Activated gamma-delta T cell treated with anti-CD3 and anti-CD28 coated beads, Interleukin-2, amount 50 U/mL, for 16 hours (primary cell): ENCODE measurements around the gene DCTPP1.
A peak's percentile ranks its signal among the peaks of the same experiment; 100 is the strongest.
"Not testable (repeated sequence)": the region's sequence is repeated elsewhere in the genome, so short reads cannot be mapped to it uniquely, and the experiment has no call there.

ENCODE experiments used
- DNase-seq: peaks from one replicate; pipeline ENCODE4 v3.0.0-alpha.2; 2020; ENCODE audit warnings: low read depth

DCTPP1 gene

DNA sequence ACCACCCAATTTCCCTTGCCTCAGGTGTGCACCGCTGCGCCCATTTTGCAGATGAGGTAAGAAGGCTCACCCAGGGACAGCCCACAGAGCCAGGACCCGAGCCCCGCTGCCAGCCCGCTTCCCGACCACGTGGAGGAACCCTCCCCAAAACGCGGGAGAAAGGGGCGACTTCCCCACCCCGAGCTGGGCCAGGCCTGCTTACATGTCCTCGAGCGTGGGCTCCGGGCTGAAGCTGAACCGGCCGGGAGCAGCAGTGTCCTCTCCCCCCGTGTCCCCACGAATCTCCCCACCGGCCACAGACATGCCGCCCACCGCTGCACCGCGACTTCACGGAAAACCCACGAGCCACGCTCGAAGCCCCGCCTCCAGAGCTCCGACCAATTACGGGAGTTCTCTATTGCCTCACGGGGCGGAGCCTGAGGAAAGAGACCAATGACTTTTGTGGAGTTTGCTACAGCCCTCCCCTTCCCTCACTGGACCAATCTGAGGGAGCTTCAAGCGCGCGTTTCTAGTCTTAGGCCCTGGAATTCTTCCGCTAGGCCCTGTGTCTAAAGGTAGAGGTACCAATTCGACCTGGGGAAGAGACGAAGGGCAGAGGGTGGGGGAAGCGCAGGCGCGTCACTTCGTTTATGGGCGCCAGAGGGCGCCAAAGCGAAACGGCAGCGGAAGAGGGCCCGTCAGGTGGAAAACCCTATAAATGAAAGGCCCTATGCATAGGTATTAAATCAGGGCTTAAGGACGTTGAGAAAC lies at the start of gene DCTPP1:
DCTPP1 (minus strand) TSS at position 353 of the 750 bp plus-strand sequence; CDS start at position 303, 50 bp downstream.
- DNase-seq = peak; percentile 90

DNA sequence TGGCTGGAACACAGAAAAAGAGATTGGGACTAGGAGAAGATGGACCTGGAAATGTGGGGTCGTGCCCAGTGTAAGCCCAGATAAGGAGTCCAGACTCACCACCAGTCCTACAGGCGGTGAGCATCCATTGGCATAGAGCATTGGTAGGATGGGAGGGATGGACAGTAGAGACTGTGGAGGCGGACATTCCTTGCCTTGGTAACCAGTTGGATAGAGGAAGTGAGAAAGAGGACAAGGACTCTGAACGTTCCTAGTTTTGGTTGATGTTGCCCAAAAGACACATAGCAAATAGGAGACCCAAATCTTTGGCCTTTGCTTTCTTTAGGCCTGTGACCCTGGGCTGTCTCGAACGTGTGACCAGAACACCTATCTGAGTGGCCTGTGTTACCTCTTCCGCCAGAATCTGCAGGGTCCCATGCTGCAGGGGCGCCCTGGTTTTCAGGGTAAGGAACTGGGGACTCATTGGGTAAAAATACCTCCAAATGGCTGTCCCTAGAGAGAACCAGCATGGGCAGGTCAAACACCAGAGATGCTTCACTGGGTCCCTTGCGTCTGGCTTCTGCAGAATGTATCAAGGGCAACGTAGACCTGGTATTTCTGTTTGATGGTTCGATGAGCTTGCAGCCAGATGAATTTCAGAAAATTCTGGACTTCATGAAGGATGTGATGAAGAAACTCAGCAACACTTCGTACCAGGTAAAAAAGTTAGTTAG lies 49.1 kb upstream of the DCTPP1 start:
- no peak for DNase-seq

DNA sequence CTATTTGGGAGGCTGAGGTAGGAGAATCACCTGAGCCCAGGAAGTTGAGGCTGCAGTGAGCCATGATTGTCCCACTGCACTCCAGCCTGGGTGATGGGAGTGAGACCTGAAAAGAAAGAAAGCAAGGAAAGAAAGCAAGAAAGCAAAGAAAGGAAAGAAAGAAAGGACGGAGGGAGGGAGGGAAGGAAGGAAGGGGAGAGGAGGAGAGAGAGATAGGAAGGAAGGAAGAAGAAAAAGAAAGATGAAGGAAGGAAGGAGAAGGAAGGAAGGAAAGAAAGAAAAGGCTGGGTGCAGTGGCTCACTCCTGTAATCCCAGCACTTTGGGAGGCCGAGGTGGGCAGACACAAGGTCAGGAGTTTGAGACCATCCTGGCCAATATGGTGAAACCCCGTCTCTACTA lies 47.9 kb upstream of the DCTPP1 start:
- not testable (repeated sequence) for DNase-seq

DNA sequence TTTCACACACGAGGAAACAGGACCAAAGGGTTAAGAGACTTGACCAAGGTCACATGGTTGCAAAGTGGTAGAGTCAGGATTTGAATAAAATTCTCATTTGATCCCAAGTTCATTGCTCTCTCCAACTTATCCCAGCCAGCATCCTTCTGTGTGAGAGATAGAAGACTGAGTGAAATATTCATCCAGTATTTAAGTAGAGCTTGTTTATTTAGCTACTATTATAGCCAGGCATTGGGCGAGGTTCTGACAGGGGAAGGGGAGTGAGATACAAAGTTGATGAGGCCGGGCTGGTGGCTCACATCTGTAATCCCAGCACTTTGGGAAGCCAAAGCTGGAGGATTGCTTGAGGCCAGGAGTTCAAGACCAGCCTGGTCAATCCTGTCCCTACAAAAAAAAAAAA lies 47.2 kb upstream of the DCTPP1 start:
- DNase-seq = no peak

DNA sequence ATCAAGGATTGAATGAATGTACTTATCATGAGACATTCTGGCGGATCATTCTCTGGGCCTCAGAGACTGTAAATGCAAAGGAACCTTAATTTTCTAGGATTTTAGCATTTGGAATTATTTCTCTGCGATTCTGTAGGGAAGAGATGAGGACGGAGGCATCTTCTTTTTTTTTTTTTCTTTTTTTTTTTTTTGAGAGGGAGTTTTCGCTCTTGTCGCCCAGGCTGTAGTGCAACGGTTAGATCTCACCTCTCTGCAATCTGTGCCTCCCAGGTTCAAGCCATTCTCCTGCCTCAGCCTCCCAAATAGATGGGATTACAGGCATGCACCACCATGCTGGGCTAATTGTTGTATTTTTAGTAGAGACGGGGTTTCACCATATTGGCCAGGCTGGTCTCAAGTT lies 44.9 kb upstream of the DCTPP1 start:
- DNase-seq = no peak

DNA sequence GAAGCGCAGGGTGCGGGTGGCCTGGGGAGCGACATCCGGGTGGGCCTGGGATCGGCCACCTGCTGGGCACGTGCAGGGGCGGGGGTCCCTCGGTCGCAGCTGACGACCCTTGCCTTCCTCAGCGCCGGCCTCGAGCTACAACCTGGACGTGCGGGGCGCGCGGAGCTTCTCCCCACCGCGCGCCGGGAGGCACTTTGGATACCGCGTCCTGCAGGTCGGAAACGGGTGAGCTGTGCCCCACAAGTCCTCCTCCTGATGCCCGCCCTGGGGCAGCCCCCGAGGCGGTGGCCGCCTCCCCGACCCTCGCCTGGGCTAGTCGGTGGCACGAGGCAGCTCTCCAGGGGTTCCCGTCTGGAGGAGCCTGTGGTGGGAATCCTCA lies 44.2 kb upstream of the DCTPP1 start:
- no peak for DNase-seq

DNA sequence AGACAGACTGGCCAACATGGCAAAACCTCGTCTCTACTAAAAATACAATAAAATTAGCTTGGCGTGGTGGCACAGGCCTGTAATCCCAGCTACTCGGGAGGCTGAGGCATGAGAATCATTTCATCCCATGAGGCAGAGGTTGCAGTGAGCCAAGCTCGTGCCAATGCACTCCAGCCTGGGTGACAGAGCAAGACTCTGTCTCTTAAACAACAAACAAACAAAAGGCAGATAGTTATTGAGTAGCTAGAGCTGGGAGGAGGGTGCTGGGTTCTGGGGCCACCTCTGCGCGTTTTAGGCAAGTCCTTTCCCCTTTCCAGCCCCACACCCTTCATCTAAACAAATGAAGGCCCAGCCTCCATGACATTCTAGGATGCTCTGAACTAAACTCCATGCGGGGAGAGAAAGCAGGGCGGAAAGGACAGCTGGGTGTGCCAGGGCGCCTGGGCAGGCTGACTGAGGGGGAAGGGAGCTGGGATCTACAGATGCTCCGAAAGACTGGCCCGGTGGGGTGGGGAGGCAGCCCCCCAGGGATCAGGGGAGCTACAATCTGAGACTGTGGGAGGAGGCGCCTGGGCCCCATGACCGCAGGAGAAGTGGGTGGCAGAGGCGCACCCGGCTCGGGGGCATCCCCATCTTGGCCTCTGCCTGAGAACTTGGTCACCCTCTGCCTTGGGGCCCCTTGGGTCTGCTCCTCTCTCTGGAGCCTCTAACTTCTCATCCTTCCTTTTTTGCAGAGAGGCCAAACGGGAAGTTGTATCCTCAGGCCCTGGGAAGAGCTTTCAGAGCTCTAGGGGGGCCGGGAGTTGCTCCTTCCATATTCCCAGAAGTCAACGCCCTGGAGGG lies 43.6 kb upstream of the DCTPP1 start:
- DNase-seq = peak; percentile 57

DNA sequence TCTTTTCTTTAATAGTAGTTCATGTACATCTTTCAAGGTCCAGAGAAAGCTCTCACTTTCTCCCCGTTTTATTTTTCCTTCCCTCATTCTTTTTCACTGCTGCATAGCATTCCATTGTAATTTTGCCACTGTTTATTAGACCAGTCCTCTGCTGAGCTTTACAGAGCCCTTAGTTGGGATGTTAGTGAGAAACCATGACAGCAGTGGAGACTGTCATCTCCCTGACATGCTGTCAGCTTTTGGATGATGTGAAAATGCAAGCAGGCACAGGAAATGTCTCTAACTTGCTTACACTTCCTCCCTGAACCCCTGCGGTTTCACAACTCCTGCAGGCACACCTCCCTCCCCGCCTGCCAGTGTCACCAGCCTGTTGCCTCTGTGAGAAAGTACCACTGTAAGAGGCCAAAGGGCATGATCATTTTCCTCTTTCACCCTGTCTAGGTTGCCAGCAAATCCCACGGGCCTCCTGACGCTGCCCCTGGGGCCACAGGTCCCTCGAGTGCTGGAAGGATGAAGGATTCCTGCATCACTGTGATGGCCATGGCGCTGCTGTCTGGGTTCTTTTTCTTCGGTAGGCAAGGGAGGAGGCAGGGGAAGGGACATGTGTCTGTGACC lies 42.6 kb upstream of the DCTPP1 start, which contains the start of gene ITGAL:
ITGAL (plus strand) TSS at position 415 of the 615 bp plus-strand sequence; CDS start at position 511, 96 bp downstream.
- peak; percentile 81 for DNase-seq

DNA sequence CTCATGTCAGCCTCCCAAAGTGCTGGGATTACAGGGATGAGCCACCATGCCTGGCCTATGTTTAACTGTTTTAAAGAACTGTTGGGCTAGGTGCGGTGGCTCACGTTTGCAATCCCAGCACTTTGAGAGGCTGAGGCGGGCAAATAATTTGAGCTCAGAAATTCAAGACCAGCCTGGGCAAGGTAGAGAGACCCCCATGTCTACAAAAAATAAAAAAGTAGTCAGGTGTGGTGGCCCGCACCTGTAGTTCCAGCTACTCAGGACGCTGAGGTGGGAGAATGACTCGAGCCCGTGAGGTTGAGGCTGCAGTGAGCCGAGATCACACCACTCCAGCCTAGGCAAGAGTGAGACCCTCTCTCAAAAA lies 40.8 kb upstream of the DCTPP1 start:
- no peak for DNase-seq

DNA sequence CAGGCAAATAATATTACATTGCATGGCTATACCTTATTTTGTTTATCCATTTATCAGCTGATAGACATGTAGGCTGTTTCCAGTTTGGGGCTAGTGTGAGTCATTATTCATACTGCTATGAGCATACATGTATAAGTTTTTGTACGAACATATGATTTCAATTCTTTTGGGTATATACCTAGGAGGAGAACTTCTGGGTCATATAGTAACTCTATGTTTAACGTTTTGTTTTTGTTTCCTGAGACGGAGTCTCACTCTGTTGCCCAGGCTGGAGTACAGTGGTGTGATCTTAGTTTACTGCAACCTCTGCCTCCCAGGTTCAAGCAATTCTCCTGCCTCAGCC lies 40.3 kb upstream of the DCTPP1 start:
- no peak for DNase-seq

DNA sequence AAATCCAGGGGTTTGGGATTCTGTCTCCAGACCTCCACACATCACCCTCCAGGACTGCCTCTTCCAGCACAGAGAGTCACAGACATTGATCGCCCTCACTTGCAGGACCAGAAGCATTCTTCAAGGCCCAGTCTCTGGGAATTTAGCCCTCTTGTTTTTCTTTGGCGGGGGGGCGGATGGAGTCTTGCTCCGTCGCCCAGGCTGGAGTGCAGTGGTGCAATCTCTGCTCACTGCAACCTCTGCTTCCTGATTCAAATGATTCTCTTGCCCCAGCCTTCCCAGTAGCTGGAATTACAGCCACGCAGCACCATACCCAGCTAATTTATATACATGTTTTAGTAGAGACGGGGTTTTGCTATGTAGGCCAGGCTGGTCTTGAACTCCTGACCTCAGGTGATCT lies 34.2 kb upstream of the DCTPP1 start:
- DNase-seq = no peak

DNA sequence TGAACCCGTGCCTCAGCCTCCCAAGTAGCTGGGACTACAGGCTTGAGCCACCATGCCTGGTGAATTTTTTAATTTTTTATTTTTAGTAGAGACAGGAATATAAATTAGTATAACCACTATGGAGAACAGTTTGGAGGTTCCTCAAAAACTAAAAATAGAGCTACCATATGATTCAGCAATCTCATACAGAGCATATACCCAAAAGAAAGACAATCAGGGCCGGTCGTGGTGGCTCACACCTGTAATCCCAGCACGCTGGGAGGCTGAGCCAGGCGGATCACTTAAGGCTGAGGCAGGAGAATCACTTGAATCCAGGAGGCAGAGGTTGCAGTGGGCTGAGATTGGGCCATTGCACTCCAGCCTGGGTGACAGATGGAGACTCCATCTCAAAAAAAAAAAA lies 31.6 kb upstream of the DCTPP1 start:
- not testable (repeated sequence) for DNase-seq

DNA sequence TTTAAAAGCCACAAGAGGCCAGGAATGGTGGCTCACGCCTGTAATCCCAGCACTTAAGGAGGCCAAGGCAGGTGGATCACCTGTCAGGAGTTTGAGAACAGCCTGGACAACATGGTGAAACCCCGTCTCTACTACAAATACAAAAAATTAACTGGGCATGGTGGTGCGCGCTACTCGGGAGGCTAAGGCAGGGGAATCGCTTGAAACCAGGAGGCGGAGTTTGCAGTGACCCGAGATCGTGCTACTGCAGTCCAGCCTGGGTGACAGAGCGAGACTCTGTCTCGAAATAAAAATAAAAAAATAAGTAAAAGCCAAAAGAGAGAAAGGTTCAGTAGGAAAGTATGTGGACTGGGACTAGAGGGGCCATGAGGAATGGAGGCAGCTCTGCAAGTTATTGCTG lies 29.6 kb upstream of the DCTPP1 start:
- no peak for DNase-seq

DNA sequence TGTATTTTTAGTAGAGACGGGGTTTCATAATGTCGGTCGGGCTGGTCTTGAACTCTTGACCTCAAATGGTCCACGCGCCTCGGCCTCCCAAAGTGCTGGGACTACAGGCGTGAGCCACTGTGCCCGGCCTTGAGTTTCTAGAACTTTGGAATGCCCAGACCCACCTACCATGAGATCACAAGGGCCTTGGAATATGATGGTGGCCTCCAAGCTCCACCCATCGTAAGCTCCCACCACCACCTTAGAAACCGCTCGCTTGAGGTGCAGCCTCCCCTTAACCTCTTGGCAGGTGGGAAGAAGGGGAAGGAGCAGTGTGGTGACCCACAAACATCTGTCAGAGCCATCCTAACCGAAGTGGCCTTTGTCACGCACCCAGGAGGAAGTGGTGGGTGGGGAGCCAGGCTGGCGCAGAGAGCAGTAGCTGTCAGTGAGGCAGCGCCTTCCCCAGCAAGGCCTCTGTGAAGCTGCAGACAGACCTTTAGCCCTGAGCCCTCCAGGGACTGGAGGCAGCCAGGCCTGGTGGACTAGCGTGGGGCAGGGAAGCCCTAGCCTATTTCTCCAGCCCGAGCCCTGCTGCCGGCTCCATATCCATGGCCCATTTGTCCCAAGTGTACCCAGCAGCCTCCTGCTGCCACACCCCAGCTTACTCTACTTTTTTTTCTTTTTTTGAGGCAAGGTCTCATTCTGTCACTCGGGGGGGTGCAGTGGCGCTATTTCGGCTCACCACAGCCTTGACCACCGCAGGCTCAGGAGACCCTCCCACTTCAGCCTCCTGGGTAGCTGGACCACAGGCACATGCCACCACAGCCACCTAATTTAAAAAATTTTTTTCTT lies 28.9 kb upstream of the DCTPP1 start:
- peak; percentile 82 for DNase-seq

DNA sequence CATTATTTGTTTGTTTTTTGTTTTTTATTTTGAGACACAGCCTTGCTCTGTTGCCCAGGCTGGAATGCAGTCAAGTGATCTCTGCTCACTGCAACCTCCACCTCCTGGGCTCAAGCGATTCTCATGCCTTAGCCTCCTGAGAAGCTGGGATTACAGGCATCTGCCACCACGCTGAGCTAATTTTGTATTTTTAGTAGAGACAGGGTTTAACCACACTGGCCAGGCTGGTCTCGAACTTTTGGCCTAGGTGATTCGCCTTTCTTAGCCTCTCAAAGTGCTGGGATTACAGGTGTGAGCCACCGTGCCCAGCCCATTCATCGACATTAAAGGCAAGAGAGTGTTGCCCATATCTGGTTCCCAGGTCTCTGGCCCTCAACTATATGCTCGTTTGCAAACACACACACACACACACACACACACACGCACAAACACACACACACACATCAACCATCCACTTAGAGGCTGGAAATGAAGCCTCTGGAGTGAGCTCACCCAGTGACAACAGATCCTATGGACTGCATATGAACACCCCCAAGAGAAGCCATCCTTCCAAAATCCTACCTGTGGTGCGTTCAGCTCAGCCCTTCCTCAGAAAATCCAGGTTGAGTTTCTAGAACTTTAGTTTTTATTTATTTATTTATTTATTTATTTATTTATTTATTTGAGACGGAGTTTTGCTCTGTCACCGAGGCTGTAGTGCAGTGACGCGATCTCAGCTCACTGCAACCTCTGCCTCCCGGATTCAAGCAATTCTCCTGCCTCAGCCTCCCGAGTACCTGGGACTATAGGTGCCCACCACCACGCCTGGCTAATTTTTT lies 28.1 kb upstream of the DCTPP1 start:
- DNase-seq = no peak

DNA sequence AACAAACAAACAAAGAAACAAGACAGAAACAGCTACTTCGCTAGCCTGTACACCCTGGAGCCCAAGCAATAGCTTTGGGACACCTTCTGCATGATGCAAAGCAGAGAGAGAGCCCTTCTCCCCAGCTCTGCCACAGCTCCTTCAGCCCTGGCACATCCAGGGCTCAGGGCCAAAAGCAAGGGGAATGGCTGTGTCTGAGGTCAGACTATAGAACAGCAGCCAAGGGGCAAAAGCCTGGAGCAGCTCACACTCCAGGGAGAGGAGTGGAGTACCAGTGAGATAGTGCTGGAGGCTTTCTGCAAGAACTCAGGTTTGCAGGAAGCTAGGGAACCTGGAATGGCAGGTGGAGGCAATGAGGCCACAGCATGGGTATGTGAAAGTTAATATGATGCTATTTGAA lies 27.4 kb upstream of the DCTPP1 start:
- DNase-seq = no peak

DNA sequence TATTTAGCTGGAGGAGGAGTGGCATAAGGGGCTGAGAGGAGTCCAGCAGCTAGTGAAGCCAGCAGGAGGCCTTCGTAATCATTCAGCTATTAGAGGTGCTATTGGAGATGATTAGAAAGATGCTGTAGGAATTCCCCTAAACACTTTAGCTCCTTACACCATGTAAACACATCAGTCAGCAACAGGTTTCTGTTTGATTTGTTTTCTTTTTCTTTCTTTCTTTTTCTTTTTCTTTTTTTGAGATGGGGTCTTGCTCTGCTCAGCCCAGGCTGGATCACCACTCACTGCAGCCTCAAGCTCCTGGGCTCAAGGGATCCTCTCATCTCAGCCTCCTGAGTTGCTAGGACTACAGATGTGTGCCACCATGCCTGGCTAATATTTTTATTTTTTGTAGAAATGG lies 26.5 kb upstream of the DCTPP1 start:
- DNase-seq = no peak

DNA sequence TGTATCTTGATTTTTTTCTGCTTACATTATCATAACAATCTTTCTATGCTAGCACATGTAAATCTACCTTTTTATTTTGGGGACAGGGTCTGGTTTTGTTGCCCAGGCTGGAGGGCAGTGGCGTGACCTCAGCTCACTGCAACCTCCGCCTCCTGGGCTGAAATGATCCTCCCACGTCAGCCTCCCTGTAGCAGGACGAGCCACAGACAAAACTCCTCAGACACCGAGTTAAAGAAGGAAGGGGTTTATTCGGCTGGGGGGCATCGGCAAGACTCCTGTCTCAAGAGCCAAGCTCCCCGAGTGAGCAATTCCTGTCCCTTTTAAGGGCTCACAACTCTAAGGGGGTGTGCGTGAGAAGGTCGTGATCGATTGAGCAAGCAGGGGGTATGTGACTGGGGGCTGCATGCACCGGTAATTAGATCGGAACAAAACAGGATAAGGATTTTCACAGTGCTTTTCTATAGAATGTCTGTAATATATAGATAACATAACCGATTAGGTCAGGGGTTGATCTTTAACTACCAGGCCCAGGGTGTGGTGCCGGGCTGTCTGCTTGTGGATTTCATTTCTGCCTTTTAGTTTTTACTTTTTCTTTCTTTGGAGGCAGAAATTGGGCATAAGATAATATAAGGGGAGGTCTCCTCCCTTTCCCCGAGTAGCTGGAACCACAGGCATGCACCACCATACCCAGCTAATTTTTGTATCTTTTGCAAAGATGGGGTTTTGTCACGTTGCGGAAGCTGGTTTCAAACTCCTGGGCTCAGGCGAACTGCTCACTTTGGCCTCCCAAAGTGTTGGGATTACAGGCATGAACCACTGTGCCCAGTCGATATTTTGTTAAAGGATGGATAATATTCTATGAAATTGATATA lies 23.1 kb upstream of the DCTPP1 start:
- DNase-seq = not testable (repeated sequence)

DNA sequence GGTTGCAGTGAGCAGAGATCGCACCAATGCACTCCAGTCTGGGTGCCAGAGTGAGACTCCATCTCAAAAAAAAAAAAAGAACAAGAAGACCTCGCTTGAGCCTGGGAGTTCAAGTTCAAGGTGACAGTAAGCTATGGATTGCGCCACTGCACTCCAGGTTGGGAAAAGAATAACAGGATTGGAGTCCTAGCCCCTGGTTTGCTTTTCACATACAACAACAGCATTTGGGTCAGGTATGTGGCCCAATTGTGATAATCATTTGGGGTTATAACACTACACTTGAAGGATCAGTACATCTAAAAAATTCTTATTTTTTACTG lies 19.2 kb upstream of the DCTPP1 start:
- DNase-seq = no peak
